SU-DHL-6 (cell line): ENCODE results near the gene PRSS2.

Experiments
- H2AFZ ChIP-seq: fragments of 200-600 bp; sonication (generic); 2 replicates; pipeline ENCODE4 v1.6.1; 2014; ENCODE audit warnings: low read depth, mild to moderate bottlenecking, moderate library complexity, mixed read lengths, antibody characterized with exemption, low read length; ENCODE audit not compliant: severe bottlenecking
- H3F3A ChIP-seq: fragments of 200-600 bp; shearing (Covaris generic); 2 replicates; pipeline ENCODE4 v1.6.0; 2016; ENCODE audit warnings: antibody characterized with exemption, mild to moderate bottlenecking; ENCODE audit not compliant: insufficient read depth
- H3K27ac ChIP-seq: fragments of 200-600 bp; sonication (generic); 2 replicates; pipeline ENCODE4 v1.5.1; 2016; ENCODE audit warnings: low read depth, mild to moderate bottlenecking, low read length, moderate library complexity, mixed read lengths
- H3K27me3 ChIP-seq: fragments of 200-600 bp; sonication (generic), shearing (Covaris generic); 2 replicates; pipeline ENCODE4 v1.6.0; 2014; ENCODE audit warnings: mild to moderate bottlenecking, low read length
- H3K36me3 ChIP-seq: fragments of 200-600 bp; sonication (generic); 2 replicates; pipeline ENCODE4 v1.6.1; 2014; ENCODE audit warnings: mild to moderate bottlenecking, low read length, mixed read lengths
- H3K4me2 ChIP-seq: fragments of 300-600, 200-600 bp; shearing (Covaris generic), sonication (generic); 2 replicates; pipeline ENCODE4 v1.6.0; 2014; ENCODE audit warnings: low read length, low read depth, mild to moderate bottlenecking; ENCODE audit not compliant: poor library complexity, severe bottlenecking
- H3K4me3 ChIP-seq: fragments of 200-600 bp; sonication (generic); 2 replicates; pipeline ENCODE4 v1.5.1; 2014; ENCODE audit warnings: antibody characterized with exemption, low read length, mild to moderate bottlenecking, mixed read lengths; ENCODE audit not compliant: insufficient read depth, poor library complexity, severe bottlenecking
- H3K79me2 ChIP-seq: fragments of 200-600 bp; sonication (generic); 2 replicates; pipeline ENCODE4 v1.6.1; 2014; ENCODE audit warnings: mild to moderate bottlenecking, low read length, moderate library complexity; ENCODE audit not compliant: insufficient read depth
- H3K9ac ChIP-seq: fragments of 200-600 bp; sonication (generic); 2 replicates; pipeline ENCODE4 v1.7.0; 2014; ENCODE audit warnings: mild to moderate bottlenecking, low read length
- H3K9me2 ChIP-seq: fragments of 200-600 bp; sonication (generic); replicated peaks from 2 replicates; pipeline ENCODE4 v1.6.1; 2014; ENCODE audit warnings: low read length; ENCODE audit not compliant: insufficient read depth
- H3K9me3 ChIP-seq: fragments of 200-600 bp; sonication (generic); 2 replicates; pipeline ENCODE4 v1.6.1; 2014; ENCODE audit warnings: low read length, mixed read lengths; ENCODE audit not compliant: insufficient read depth
- H4K20me1 ChIP-seq: fragments of 200-600 bp; sonication (generic); 2 replicates; pipeline ENCODE4 v1.6.1; 2014; ENCODE audit warnings: low read depth, mild to moderate bottlenecking, antibody characterized with exemption, low read length, moderate library complexity, mixed read lengths
- CTCF ChIP-seq: fragments of 200-600 bp; sonication (generic); IDR thresholded peaks from one replicate; pipeline ENCODE4 v1.5.1; 2017; ENCODE audit warnings: antibody characterized with exemption, mild to moderate bottlenecking, low read length, moderate library complexity; ENCODE audit not compliant: insufficient read depth, poor library complexity, severe bottlenecking
- EZH2phosphoT487 ChIP-seq: fragments of 200-600 bp; sonication (generic), shearing (Covaris generic); conservative IDR thresholded peaks from 2 replicates; pipeline ENCODE4 v1.6.1; 2018; ENCODE audit warnings: mild to moderate bottlenecking, antibody characterized with exemption, low read length, moderate library complexity, mixed read lengths

PRSS2 gene

DNA sequence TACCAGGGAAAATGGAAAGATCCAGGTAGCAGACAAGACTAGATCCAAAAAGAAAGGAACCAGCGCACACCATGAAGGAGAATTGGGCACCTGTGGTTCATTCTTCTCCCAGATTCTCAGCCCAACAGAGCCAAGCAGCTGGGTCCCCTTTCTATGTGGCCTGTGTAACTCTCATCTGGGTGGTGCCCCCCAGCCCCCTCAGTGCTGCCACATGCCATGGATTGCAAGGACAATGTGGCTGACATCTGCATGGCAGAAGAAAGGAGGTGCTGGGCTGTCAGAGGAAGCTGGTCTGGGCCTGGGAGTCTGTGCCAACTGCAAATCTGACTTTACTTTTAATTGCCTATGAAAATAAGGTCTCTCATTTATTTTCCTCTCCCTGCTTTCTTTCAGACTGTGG is 21.4 kb downstream of the PRSS2 start:
- H3K4me2 ChIP-seq, result no peak overlapping the region
- H3K4me3 ChIP-seq, result no peak overlapping the region
- TF ChIP-seq EZH2phosphoT487, result no peak
- no peak for TF ChIP-seq CTCF
- H3K36me3 ChIP-seq, result no peaks in the 10 kb centered on the region
- H3K9ac ChIP-seq, result no peak overlapping the region
- no peak overlapping the region for H2AFZ ChIP-seq
- H4K20me1 ChIP-seq, result no peaks in the 10 kb centered on the region
- no peaks in the 10 kb centered on the region for H3K79me2 ChIP-seq
- H3K27me3 ChIP-seq, result no peaks in the 10 kb centered on the region
- no peaks in the 10 kb centered on the region for H3F3A ChIP-seq
- no peak overlapping the region for H3K27ac ChIP-seq
- no peaks in the 10 kb centered on the region for H3K9me3 ChIP-seq
- no peaks in the 10 kb centered on the region for H3K9me2 ChIP-seq

GRCh38 chr7:142792593-142792992 is 21.8 kb downstream of the PRSS2 start:
- Histone ChIP-seq H3K36me3 (no peaks in the 10 kb centered on the region), H3K27me3 (no peaks in the 10 kb centered on the region), H3K9me3 (no peaks in the 10 kb centered on the region), H3K4me2 (no peak overlapping the region), H3K4me3 (no peak overlapping the region), H3K9me2 (no peaks in the 10 kb centered on the region), H3K9ac (no peak overlapping the region), H3F3A (no peaks in the 10 kb centered on the region), H4K20me1 (no peaks in the 10 kb centered on the region), H3K27ac (no peak overlapping the region), H3K79me2 (no peaks in the 10 kb centered on the region), H2AFZ (no peak overlapping the region)
- TF ChIP-seq EZH2phosphoT487 (no peak), CTCF (no peak)

- Histone ChIP-seq H3K9me3 (no peaks in the 10 kb centered on the region), H2AFZ (no peak overlapping the region), H3K4me2 (no peak overlapping the region), H3K4me3 (no peak overlapping the region), H3K36me3 (no peaks in the 10 kb centered on the region), H3K27me3 (no peaks in the 10 kb centered on the region), H3F3A (no peaks in the 10 kb centered on the region), H3K79me2 (no peaks in the 10 kb centered on the region), H3K27ac (no peak overlapping the region), H4K20me1 (no peaks in the 10 kb centered on the region), H3K9ac (no peak overlapping the region), H3K9me2 (no peaks in the 10 kb centered on the region)
- no peak for TF ChIP-seq CTCF
- no peak for TF ChIP-seq EZH2phosphoT487
Observed at GRCh38 chr7:142793156-142793555, 22.4 kb downstream of the PRSS2 start.
